Natural killer cell (primary cell): ENCODE measurements around the gene BPIFB6. TPM values are rescaled to one million over a fixed set of nuclear protein-coding genes. Genes with fewer than 3 reads are reported as not detected.
A peak's percentile ranks its signal among the peaks of the same experiment; 100 is the strongest.

ENCODE experiments used
- ATAC-seq, 3 donors: fragments of 150-1000 bp in 2 of 3; fragments of 200-7000 bp in 1 of 3; cut with Tn5 transposase; 1 replicate in 1 of 3; 2 replicates in 2 of 3; pipeline ENCODE4 v1.10.0; 2021; ENCODE audit warnings: mild to moderate bottlenecking in 2 of 3, moderate library complexity in 2 of 3
- DNase-seq, 2 donors: peaks; one replicate each; pipeline versions ENCODE4 v3.0.0 to v3.0.0-alpha.2; 2013 to 2021; ENCODE audit warnings: mixed read lengths in 1 of 2
- H3K27ac ChIP-seq: one replicate; pipeline ENCODE4 v1.5.1; 2013; ENCODE audit warnings: mild to moderate bottlenecking, low read length
- H3K27me3 ChIP-seq: one replicate; pipeline ENCODE4 v1.6.1; 2013; ENCODE audit warnings: low read length; ENCODE audit not compliant: control insufficient read depth, insufficient read depth
- H3K36me3 ChIP-seq: one replicate; pipeline ENCODE4 v1.6.1; 2013; ENCODE audit warnings: low read length; ENCODE audit not compliant: control insufficient read depth, insufficient read depth
- H3K4me1 ChIP-seq: one replicate; pipeline ENCODE4 v1.6.1; 2013; ENCODE audit warnings: low read length; ENCODE audit not compliant: control insufficient read depth, insufficient read depth
- H3K4me3 ChIP-seq: one replicate; pipeline ENCODE4 v1.5.1; 2013; ENCODE audit warnings: low read length
- H3K9me3 ChIP-seq: one replicate; pipeline ENCODE4 v1.6.1; 2013; ENCODE audit warnings: low read length; ENCODE audit not compliant: control insufficient read depth, insufficient read depth
- H3K27ac Mint-ChIP-seq, 2 donors: one replicate each; pipeline ENCODE4 v1.8.0; 2022; ENCODE audit warnings: mild to moderate bottlenecking in 2 of 2, mixed read lengths in 2 of 2, moderate library complexity in 1 of 2
- H3K27me3 Mint-ChIP-seq, 2 donors: one replicate each; pipeline ENCODE4 v1.8.0; 2022; ENCODE audit warnings: low read depth in 2 of 2, mixed read lengths in 2 of 2
- H3K36me3 Mint-ChIP-seq: one replicate; pipeline ENCODE4 v1.8.0; 2022; ENCODE audit warnings: mixed read lengths
- H3K4me1 Mint-ChIP-seq, 2 donors: one replicate each; pipeline ENCODE4 v1.8.0; 2022; ENCODE audit warnings: mixed read lengths in 2 of 2
- H3K4me3 Mint-ChIP-seq: one replicate; pipeline ENCODE4 v1.8.0; 2022; ENCODE audit warnings: mild to moderate bottlenecking, moderate library complexity, mixed read lengths
- H3K9me3 Mint-ChIP-seq, 2 donors: one replicate each; pipeline ENCODE4 v1.8.0; 2022; ENCODE audit warnings: mixed read lengths in 2 of 2
- WGBS: methylation state at CpG from one replicate; pipeline ENCODE4 v1.1.7; 2013; ENCODE audit warnings: missing lambda C conversion rate; ENCODE audit not compliant: insufficient coverage; 5-methylcytosine and 5-hydroxymethylcytosine counted together
- intact Hi-C: fragments of 100-400 bp; cut with micrococcal nuclease; formaldehyde crosslinking; loops from one replicate; pipeline ENCODE4 v1.14.2; 2022
- total RNA-seq, 4 donors: library from RNA; stranded (reverse); fragments of 120-200 nt in 1 of 4; gene quantifications; one replicate each; pipeline versions ENCODE4 v1.2.3 to v1.2.4, GENCODE V29; 2013 to 2022
- TF ChIP-seq, protein P1 (sequence below): fragments of 200-600 bp; IDR thresholded peaks from one replicate; pipeline ENCODE4 v1.8.0; 2022; ENCODE audit warnings: antibody characterized with exemption

The BPIFB6 gene
- total RNA-seq, 3 donors from 2014 or later (not counting 1 experiment from before 2014, with no cell fraction given), result not detected

DNA sequence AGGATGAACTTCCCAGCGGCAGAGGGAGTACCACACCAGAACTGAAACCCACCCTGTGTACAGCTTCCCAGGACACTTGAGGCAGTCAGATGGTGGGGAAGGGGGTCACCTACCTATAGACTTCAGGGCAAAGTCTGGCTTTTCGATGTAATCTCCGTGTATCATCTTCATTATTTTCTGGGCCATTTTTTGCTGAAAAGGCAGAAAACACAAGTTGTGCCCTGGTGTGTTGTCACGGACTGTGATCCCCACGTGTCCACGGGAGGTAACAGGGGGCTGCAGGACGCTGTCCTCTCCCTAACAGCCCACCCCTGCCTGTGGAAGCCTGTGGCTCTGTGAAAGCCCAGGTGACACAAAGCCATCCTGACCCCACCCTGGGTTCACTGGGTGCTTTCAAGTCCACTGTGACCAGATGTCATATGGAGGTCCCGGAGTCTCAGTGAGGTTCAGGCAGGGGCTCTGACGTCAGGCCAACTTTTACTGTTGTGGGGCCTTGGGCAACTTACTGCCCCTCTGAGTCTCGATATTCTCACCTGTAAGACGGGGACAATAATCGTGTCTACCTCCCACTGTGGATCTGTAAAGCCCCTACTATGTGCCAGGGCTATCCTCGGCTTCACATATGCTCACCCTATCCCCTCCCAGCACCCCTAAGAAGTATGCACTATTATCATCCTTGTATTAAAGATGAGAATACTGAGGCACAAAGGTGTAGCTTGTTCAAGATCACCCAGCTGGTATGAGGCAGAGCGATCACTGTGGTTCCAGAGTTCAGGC is 41.8 kb upstream of the BPIFB6 start:
- DNase-seq (no peak), ATAC-seq (no peak)
- Mint-ChIP-seq H3K4me1 (peaks cover 0 to 5% of the 10 kb centered on the region in 2 donors), H3K36me3 (no peaks in the 10 kb centered on the region), H3K27ac (no peak overlapping the region), H3K9me3 (no peaks in the 10 kb centered on the region), H3K27me3 (peaks cover 0 to 2% of the 10 kb centered on the region in 2 donors), H3K4me3 (no peak overlapping the region)
- no peaks in the 10 kb centered on the region for H3K36me3 ChIP-seq
- H3K4me1 ChIP-seq, result no peaks in the 10 kb centered on the region
- no peaks in the 10 kb centered on the region for H3K27me3 ChIP-seq
- H3K9me3 ChIP-seq, result no peaks in the 10 kb centered on the region
- H3K4me3 ChIP-seq, result no peak overlapping the region
- WGBS, result 92% methylated on average over 14 of the region's 14 CpGs
- H3K27ac ChIP-seq, result no peak overlapping the region
- TF ChIP-seq, protein P1, sequence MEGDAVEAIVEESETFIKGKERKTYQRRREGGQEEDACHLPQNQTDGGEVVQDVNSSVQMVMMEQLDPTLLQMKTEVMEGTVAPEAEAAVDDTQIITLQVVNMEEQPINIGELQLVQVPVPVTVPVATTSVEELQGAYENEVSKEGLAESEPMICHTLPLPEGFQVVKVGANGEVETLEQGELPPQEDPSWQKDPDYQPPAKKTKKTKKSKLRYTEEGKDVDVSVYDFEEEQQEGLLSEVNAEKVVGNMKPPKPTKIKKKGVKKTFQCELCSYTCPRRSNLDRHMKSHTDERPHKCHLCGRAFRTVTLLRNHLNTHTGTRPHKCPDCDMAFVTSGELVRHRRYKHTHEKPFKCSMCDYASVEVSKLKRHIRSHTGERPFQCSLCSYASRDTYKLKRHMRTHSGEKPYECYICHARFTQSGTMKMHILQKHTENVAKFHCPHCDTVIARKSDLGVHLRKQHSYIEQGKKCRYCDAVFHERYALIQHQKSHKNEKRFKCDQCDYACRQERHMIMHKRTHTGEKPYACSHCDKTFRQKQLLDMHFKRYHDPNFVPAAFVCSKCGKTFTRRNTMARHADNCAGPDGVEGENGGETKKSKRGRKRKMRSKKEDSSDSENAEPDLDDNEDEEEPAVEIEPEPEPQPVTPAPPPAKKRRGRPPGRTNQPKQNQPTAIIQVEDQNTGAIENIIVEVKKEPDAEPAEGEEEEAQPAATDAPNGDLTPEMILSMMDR, result no peak
- intact Hi-C loops, result no loop called here

DNA sequence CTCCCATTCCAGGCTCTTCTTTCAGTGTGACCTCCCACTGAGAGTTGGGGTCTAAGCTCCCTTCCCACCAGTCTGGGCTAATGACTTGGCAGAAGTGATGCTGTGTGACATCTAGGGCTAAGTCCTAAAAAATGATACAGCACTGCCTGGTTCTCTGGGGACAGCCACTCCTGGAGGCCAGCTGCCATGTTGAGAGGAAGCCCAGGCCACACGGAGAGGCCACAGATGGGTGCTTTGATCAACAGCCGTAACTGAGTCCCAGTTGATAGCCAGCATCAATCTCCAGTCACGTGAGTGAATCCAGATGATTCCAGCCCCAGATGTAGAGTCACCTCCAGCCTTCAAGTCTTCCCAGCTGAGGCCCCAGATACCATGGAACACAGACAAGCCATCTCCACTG is 41.0 kb upstream of the BPIFB6 start:
- Mint-ChIP-seq H3K9me3 (no peaks in the 10 kb centered on the region), H3K27ac (no peak overlapping the region), H3K4me3 (no peak overlapping the region), H3K36me3 (no peaks in the 10 kb centered on the region), H3K27me3 (peaks cover 0 to 2% of the 10 kb centered on the region in 2 donors), H3K4me1 (peaks cover 0 to 5% of the 10 kb centered on the region in 2 donors)
- H3K4me3 ChIP-seq, result no peak overlapping the region
- DNase-seq, result no peak
- WGBS, result 79% methylated on average over 3 of the region's 3 CpGs
- no peaks in the 10 kb centered on the region for H3K36me3 ChIP-seq
- TF ChIP-seq, protein P1, result no peak
- ATAC-seq, result no peak
- H3K27ac ChIP-seq, result no peak overlapping the region
- no peaks in the 10 kb centered on the region for H3K27me3 ChIP-seq
- no peaks in the 10 kb centered on the region for H3K4me1 ChIP-seq
- intact Hi-C loops, result no loop called here
- H3K9me3 ChIP-seq, result peaks cover 2% of the 10 kb centered on the region

DNA sequence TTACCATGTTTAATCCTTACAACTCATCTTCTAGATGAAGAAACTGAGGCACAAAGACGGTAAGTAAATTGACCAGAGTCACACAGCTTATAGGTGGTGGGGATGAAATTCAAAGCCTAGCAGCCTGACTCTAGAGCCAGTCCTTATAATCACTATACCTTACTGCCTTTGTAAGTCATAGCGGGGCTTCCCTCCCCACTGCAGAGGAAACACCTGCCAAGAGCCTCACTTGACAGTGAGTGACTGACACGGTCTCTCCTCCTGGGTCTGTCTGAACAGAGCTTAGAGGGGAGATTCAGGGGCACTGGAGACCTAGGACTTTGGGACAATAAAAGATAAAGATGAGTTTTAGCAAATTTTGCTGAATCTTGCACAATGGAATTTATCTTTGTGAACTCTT is 40.1 kb upstream of the BPIFB6 start:
- Histone ChIP-seq H3K9me3 (peaks cover 3% of the 10 kb centered on the region), H3K4me1 (no peaks in the 10 kb centered on the region), H3K27ac (no peak overlapping the region), H3K4me3 (no peak overlapping the region), H3K36me3 (no peaks in the 10 kb centered on the region), H3K27me3 (no peaks in the 10 kb centered on the region)
- Mint-ChIP-seq H3K36me3 (no peaks in the 10 kb centered on the region), H3K4me3 (no peak overlapping the region), H3K27ac (no peak overlapping the region), H3K9me3 (no peaks in the 10 kb centered on the region), H3K4me1 (peaks cover 0 to 5% of the 10 kb centered on the region in 2 donors), H3K27me3 (peaks cover 0 to 2% of the 10 kb centered on the region in 2 donors)
- TF ChIP-seq, protein P1, result no peak
- intact Hi-C loops, result no loop called here
- ATAC-seq (no peak), DNase-seq (peak in 1 of 2 donors; percentile 47)
- WGBS, result 47% methylated on average over 2 of the region's 3 CpGs
